ENCODE measurements around the gene ZNF444.
"Not testable (repeated sequence)": the region's sequence is repeated elsewhere in the genome, so short reads cannot be mapped to it uniquely, and the experiment has no call there.

ZNF444 gene

DNA sequence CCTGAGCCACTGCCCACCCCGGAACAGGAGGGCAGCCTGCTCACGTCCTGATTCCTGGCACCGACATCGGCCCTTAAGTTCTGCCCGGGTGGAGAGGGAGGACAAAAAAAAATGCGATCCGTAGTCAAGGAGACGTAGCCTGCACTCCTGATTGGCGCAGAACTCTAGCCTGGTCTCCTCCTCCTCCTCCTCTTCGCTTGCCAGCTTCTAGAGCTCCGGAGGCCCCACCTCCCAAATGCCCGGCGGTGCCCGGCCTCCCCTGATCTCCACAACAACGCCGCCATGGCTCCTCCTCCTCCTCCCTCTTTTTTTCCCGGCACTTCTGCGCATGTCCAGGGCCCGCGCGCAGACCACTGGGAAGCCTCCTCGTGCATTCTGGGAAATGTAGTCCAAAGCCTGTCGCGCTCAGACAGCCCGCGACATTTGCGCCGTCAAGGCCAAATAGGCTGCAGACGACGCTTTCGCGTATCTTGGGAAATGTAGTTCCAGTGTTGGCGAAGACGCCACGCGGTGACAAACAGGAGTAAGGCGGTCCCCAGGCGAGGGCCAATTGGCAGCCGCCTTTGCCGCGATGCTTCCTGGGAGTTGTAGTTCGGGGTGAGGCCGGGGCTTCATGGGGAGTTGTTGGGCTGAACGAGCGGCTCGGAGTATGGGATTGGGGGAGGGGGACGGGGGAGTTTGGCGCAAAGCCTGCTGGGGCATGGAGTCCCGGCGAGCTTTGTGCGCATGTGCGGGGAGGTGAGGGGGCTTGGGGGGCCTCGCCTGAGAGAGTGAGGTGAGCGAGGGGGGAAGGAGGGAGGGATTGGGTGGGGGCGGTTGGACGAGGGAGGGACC lies at the start of gene ZNF444:
TSS of gene ZNF444 (plus strand) at position 705 of the 834 bp plus-strand sequence. CDS start 5,625 bp downstream, outside the sequence.
- peak; percentile 99 to 100 for DNase-seq

DNA sequence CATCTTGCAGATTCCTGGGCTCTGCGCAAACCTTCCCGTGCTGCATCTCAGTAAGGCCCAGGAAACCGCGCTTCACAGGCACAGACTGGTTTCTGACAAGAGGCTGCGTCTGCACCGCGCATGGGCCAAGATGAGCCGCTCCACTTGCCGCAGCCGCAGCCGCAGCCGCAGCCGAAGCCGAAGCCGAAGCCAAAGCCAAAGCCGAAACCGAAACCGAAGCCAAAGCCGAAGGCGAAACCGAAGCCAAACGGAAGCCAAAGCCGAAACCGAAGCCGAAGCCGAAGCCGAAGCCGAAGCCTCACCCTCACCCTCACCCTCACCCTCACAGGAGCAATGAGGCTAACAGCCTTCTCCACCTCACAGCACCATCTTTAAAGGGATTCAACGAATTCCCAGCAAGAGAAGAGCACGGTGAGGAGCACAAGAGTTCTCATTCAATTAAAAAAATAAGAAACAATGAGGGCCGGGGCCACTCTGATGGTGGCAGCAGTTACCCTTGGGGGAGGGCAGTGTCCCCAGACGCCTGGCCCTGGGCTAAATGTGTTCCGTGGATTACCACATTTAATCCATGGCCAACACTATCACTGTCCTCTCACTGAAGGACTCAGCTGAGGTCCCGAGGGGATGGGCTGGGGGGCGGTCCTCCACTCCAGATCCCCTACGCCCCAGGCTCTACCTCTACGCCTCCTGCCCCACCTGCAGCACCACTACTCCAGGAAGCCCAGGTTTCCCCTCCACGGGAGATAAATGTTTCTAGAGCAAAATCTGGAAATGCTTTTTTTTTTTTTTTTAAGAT lies 49.1 kb upstream of the ZNF444 start:
- peak; percentile 71 to 94 for DNase-seq

GRCh38 chr19:56092685-56093631 lies 48.1 kb upstream of the ZNF444 start:
- DNase-seq: no peak

GRCh38 chr19:56094449-56094848 lies 46.6 kb upstream of the ZNF444 start:
- no peak for DNase-seq

GRCh38 chr19:56096665-56097064 lies 44.4 kb upstream of the ZNF444 start:
- no peak for DNase-seq

GRCh38 chr19:56097306-56097705 lies 43.8 kb upstream of the ZNF444 start:
- DNase-seq: no peak

DNA sequence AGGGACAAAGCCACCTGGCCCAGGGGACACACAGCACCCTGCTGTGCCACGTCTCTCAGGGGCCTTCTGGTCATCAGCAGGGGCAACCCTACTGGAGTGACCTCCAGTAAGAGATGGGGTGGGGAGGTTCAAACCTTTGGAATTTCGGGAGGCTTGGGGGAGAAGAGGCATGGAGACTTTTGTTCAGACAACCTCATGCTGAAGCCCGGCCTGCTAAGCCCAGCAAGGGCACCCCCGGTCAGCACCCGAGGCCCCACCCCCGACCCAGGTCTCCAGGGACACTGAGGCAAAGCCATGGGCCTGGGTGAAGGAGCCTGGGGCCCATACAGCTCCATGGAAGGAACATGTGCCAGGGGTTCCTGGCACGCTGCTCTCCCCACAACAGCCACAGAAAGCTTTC lies 43.3 kb upstream of the ZNF444 start:
- DNase-seq: no peak

DNA sequence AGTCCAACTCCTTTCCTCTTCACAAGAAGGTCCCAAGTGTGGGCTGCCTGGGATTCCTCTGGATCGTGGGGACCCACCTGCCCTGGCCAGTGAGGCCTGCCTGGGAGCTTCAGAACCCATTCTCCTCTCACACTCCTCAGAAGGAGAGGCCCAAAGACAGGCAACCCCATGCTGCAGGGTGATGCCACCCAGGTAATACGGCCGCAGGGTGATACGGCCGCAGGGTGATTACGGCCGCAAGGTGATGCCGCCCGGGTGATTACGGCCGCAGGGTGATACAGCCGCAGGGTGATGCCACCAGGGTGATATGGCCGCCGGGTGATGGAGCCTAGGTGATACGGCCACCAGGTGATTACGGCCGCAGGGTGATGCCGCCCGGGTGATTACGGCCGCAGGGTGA lies 42.9 kb upstream of the ZNF444 start:
- not testable (repeated sequence) for DNase-seq

- no peak for DNase-seq
These were observed 42.1 kb upstream of the ZNF444 start for GRCh38 chr19:56098731-56099568.

- no peak for DNase-seq
These were observed 41.2 kb upstream of the ZNF444 start for GRCh38 chr19:56099638-56100539.

DNA sequence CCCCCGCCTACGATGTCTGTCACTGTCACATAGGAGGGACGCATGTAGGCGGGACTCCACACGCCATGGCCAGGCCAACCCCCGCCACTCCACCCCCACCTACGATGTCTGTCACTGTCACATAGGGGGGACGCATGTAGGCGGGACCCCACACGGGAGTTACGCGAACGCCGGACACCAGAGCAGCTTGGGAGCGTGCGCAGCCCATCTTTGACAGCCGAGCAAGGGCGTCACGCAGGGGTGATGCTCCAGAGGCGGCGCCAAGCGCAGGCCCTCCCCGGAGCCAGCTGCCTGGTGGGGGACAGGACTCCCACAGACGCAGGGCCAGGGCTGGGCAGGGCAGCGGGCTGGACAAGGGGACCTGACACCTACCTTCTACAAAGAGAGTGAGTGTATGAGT lies 40.0 kb upstream of the ZNF444 start:
- DNase-seq: no peak

DNA sequence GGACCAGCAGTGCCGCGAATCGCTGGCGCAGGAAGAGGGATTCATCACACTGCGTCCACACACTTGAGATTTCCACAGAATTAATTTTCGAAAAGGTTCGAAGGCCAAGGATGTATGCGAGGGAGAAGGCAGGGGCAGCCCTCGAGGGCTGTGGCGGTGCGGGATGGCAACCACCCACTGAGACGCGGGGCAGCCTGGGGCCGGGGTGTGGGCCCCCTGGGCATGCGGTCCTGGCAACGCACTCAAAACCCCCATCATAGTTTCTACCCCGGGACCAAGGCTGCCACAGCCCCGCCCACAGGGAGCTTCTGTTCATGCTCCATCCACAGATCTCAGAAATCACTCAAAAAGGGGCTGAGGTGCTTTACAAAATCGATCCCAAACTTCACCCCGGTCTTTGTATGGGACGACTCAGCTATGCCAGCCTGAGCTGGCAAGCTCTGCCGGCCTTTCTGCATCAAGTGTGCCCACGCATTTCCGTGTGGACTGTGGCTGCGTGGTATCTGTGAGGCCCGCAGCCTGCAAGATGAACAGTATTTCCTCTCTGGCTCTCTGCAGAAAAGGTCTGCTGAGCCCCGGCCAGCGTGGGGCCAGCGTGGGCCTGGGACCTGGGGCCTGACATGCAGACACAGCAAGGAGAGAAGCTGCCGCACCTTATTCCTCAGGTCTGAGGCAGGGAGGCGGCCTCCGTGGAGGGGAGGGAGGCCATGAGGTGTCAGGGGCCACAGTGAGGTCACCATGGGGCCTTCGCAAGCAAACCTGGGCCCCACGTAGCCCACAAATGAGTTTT lies 39.1 kb upstream of the ZNF444 start:
- no peak for DNase-seq

DNA sequence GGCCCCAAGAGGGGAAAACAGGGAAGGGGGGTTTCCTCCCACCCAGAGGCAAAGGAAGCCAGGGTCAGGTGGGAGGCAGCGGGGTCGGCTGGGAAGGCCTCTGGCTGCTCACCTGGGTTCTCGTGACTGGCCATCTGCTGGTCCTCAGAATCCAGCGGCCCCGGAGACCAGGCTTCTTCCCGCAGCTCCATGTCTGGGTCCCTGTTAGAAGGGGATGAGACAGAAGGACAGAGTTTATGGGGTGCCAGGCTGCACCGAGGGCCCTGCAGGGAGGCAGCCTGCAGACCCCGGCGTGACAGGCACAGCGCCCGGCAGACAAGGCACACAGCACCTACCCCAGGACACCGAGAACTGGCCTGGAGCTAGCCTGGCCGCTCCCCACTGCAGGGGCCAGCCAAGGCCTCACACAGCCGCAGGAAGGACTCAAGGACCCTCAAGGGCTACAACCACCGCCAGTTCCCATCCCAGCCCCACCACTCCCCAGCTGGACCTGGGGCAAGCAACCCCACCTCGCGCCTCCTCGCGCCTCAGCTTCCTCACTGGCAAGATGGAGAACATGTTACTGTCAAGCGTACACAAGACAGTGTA lies 38.0 kb upstream of the ZNF444 start:
- DNase-seq: no peak

DNA sequence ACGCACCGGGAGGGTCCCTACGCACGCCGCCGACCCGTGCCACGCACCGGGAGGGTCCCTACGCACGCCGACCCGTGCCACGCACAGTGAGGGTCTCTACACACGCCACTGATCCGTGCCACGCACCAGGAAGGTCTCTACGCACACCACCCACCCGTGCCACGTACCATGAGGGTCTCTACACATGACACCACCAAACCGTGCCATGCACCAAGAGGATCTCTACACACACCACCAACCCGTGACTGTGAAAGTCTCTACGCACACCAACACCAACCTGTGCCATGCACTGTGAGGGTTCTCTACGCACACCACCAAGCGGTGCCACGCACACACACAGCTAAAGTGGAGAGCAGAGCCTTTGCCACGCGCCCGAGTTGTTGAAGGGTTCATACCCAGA lies 36.7 kb upstream of the ZNF444 start:
- DNase-seq: no peak

DNA sequence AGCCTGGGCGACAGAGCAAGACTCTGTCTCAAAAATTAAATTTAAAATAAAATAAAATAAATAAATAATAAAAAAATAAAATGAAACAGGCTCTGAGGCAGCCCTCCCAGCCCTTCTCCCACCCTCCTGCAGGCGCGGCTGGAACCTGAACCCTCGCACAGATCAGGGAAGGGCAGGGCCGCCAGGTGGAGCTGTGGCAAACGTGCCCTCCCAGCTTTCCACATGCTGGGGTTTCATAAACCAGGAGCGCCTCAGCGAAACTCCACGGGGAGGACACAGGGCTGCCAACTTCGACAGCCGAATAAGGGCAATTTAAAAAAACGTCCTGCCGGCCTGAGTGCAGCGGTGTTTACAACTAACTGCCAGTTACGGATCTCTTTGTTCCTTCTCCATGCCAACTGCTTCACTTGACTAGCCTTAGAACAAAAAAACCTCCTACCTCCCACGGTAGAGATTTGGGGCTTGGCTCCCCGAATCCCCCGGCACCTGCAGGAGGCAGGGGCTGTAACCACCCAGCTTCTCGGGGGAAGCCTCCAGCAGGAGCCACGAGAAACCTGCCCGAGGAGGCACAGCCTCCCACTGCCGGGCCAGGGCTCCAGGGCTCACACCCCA lies 35.9 kb upstream of the ZNF444 start:
- DNase-seq: peak; percentile 77 to 91

GRCh38 chr19:56105831-56106396 lies 35.2 kb upstream of the ZNF444 start:
- not testable (repeated sequence) for DNase-seq

GRCh38 chr19:56106397-56106849 lies 34.7 kb upstream of the ZNF444 start:
- DNase-seq: no peak

GRCh38 chr19:56106993-56107392 lies 34.1 kb upstream of the ZNF444 start:
- DNase-seq: no peak

Measured in NCI-H526 (cell line).